Measurements from ENCODE around the gene MARK2.

The MARK2 gene

GRCh38 chr11:63821411-63821810 lies 17.5 kb upstream of the MARK2 start:
- H3F3A ChIP-seq (ENCODE audit: control insufficient read depth, insufficient read depth) = no peaks in the 10 kb centered on the region
- H3K4me3 ChIP-seq (ENCODE audit: low read length) = no peak overlapping the region
- TF ChIP-seq EZH2phosphoT487 (IDR thresholded peaks at IDR 0.05; ENCODE audit: borderline replicate concordance, low read length) (no peak), CTCF (IDR thresholded peaks at IDR 0.05; ENCODE audit: low read depth, low read length, poor library complexity, severe bottlenecking) (no peak)
- no peaks in the 10 kb centered on the region for H3K9me3 ChIP-seq (ENCODE audit: control insufficient read depth, insufficient read depth, low read length)
- no peaks in the 10 kb centered on the region for H3K9me2 ChIP-seq (replicated peaks; ENCODE audit: control insufficient read depth, low read length)
- H3K27me3 ChIP-seq (ENCODE audit: control insufficient read depth, low read length) = no peaks in the 10 kb centered on the region
- H3K79me2 ChIP-seq (ENCODE audit: control insufficient read depth, low read length) = peaks cover 18% of the 10 kb centered on the region
- peaks cover 81% of the 10 kb centered on the region for H3K36me3 ChIP-seq (ENCODE audit: control insufficient read depth, low read length)
- peaks cover 3% of the 10 kb centered on the region; the same call in 1 of the 2 replicates for H4K20me1 ChIP-seq (ENCODE audit: control insufficient read depth, insufficient read depth, low read depth, low read length)
- no peaks in the 10 kb centered on the region for H3K4me1 ChIP-seq (ENCODE audit: control insufficient read depth, low read length)
- H3K4me2 ChIP-seq (ENCODE audit: low read length) = no peak overlapping the region
- no peak overlapping the region for H3K27ac ChIP-seq (ENCODE audit: low read depth, low read length)

DNA sequence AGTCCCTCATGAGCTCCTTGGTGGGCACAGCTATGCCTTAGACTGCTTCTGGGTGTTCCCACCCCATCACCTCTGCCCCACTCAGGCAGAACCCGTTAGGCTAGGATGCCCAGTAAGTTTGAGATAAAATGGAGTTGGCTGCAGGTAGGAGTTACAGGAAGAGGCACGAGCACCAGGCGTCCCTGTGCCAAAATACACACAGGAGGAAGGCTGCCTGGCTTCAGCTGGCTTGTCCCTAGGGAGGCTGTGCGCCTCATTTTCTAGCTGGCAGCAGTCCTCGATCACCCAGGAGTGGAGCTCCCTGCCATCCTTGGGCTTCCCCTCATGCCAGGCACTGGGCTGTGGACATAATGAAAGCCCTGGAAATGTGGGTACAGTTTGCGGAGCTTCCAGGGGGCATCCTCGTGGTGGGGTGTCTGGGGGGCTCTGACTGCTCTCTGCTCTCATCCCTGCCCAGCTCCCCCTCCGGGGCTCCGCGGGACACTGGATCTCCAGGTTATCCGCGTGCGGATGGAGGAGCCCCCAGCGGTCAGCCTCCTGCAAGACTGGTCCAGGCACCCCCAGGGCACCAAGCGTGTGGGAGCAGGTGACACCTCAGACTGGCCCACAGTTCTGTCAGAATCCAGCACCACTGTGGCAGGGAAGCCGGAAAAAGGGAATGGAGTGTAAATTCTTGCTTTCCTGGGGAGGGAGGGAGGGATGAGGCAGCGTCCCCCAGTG lies 12.3 kb upstream of the MARK2 start:
- H3K27me3 ChIP-seq (ENCODE audit: control insufficient read depth, low read length) = no peaks in the 10 kb centered on the region
- H3K36me3 ChIP-seq (ENCODE audit: control insufficient read depth, low read length) = peaks cover 50% of the 10 kb centered on the region
- H3K9me3 ChIP-seq (ENCODE audit: control insufficient read depth, insufficient read depth, low read length) = no peaks in the 10 kb centered on the region
- H3K79me2 ChIP-seq (ENCODE audit: control insufficient read depth, low read length) = no peaks in the 10 kb centered on the region; the same call in 1 of the 2 replicates
- no peak overlapping the region for H3K4me3 ChIP-seq (ENCODE audit: low read length)
- H3K4me1 ChIP-seq (ENCODE audit: control insufficient read depth, low read length) = no peaks in the 10 kb centered on the region
- H3K27ac ChIP-seq (ENCODE audit: low read depth, low read length) = no peak overlapping the region
- H3F3A ChIP-seq (ENCODE audit: control insufficient read depth, insufficient read depth) = peaks cover 4% of the 10 kb centered on the region; the same call in 1 of the 2 replicates
- H3K4me2 ChIP-seq (ENCODE audit: low read length) = no peak overlapping the region
- TF ChIP-seq EZH2phosphoT487 (IDR thresholded peaks at IDR 0.05; ENCODE audit: borderline replicate concordance, low read length) (no peak), CTCF (IDR thresholded peaks at IDR 0.05; ENCODE audit: low read depth, low read length, poor library complexity, severe bottlenecking) (no peak)
- no peaks in the 10 kb centered on the region for H4K20me1 ChIP-seq (ENCODE audit: control insufficient read depth, insufficient read depth, low read depth, low read length)
- H3K9me2 ChIP-seq (replicated peaks; ENCODE audit: control insufficient read depth, low read length) = no peaks in the 10 kb centered on the region

- no peak overlapping the region for H3K4me3 ChIP-seq (ENCODE audit: low read length)
- no peaks in the 10 kb centered on the region for H3K9me2 ChIP-seq (replicated peaks; ENCODE audit: control insufficient read depth, low read length)
- peaks cover 4% of the 10 kb centered on the region; the same call in 1 of the 2 replicates for H3F3A ChIP-seq (ENCODE audit: control insufficient read depth, insufficient read depth)
- H3K36me3 ChIP-seq (ENCODE audit: control insufficient read depth, low read length) = peaks cover 24% of the 10 kb centered on the region
- H3K27ac ChIP-seq (ENCODE audit: low read depth, low read length) = no peak overlapping the region
- no peak overlapping the region for H3K4me2 ChIP-seq (ENCODE audit: low read length)
- TF ChIP-seq EZH2phosphoT487 (IDR thresholded peaks at IDR 0.05; ENCODE audit: borderline replicate concordance, low read length) = no peak
- TF ChIP-seq CTCF (IDR thresholded peaks at IDR 0.05; ENCODE audit: low read depth, low read length, poor library complexity, severe bottlenecking) = peak; percentile 38
- no peaks in the 10 kb centered on the region for H4K20me1 ChIP-seq (ENCODE audit: control insufficient read depth, insufficient read depth, low read depth, low read length)
- no peaks in the 10 kb centered on the region for H3K9me3 ChIP-seq (ENCODE audit: control insufficient read depth, insufficient read depth, low read length)
- no peaks in the 10 kb centered on the region for H3K27me3 ChIP-seq (ENCODE audit: control insufficient read depth, low read length)
- no peaks in the 10 kb centered on the region for H3K79me2 ChIP-seq (ENCODE audit: control insufficient read depth, low read length)
- peaks cover 8% of the 10 kb centered on the region for H3K4me1 ChIP-seq (ENCODE audit: control insufficient read depth, low read length)
Observed at GRCh38 chr11:63829823-63830489, 9.0 kb upstream of the MARK2 start.

All from DOHH2 (cell line).